Effector CD8-positive, alpha-beta T cell (primary cell): Measurements from ENCODE around the gene HASPIN.
A peak's percentile ranks its signal among the peaks of the same experiment; 100 is the strongest.
"Not testable (repeated sequence)": the region's sequence is repeated elsewhere in the genome, so short reads cannot be mapped to it uniquely, and the experiment has no call there.

Experiments
- DNase-seq: peaks from one replicate; lab custom pipeline; 2025; lab: John Stamatoyannopoulos, UW

The HASPIN gene

GRCh38 chr17:3695723-3696411 is 27.8 kb upstream of the HASPIN start, which contains the start of gene P2RX5:
Gene P2RX5 (minus strand): TSS chr17:3696155. CDS start chr17:3696005, 150 bp downstream.
- no peak for DNase-seq

GRCh38 chr17:3697103-3697476 is 26.6 kb upstream of the HASPIN start:
- no peak for DNase-seq

- DNase-seq: no peak
Measured at GRCh38 chr17:3698139-3698538, 25.6 kb upstream of the HASPIN start.

GRCh38 chr17:3699951-3700350 is 23.8 kb upstream of the HASPIN start:
- no peak for DNase-seq

GRCh38 chr17:3702041-3702539 is 21.6 kb upstream of the HASPIN start:
- DNase-seq: not testable (repeated sequence)

GRCh38 chr17:3704931-3705717 is 18.6 kb upstream of the HASPIN start:
- DNase-seq: no peak

GRCh38 chr17:3705718-3705984 is 18.1 kb upstream of the HASPIN start:
- DNase-seq: not testable (repeated sequence)

GRCh38 chr17:3708366-3708765 is 15.3 kb upstream of the HASPIN start:
- no peak for DNase-seq

GRCh38 chr17:3710951-3711383 is 12.7 kb upstream of the HASPIN start:
- peak; percentile 43 for DNase-seq

- DNase-seq: no peak
Measured at GRCh38 chr17:3712811-3713463, 10.8 kb upstream of the HASPIN start.

- DNase-seq: no peak
Measured at GRCh38 chr17:3715296-3715695, 8.4 kb upstream of the HASPIN start.

- DNase-seq: no peak
Measured at GRCh38 chr17:3718201-3718600, 5.5 kb upstream of the HASPIN start.

GRCh38 chr17:3719265-3719664 is 4.4 kb upstream of the HASPIN start:
- no peak for DNase-seq

GRCh38 chr17:3722716-3723115 is 987 bp upstream of the HASPIN start:
- DNase-seq: no peak

- DNase-seq: no peak
Measured at GRCh38 chr17:3723188-3723555, 531 bp upstream of the HASPIN start.

- DNase-seq: no peak
Measured at GRCh38 chr17:3724378-3725077, 825 bp downstream of the HASPIN start.

- DNase-seq: no peak
Measured at GRCh38 chr17:3727041-3727440, 3.3 kb downstream of the HASPIN start.

- not testable (repeated sequence) for DNase-seq
Measured at GRCh38 chr17:3728099-3728498, 4.4 kb downstream of the HASPIN start.

GRCh38 chr17:3729881-3730280 is 6.2 kb downstream of the HASPIN start:
- DNase-seq: no peak

- DNase-seq: no peak
Measured at GRCh38 chr17:3730881-3731429, 7.3 kb downstream of the HASPIN start.

- DNase-seq: no peak
Measured at GRCh38 chr17:3732210-3732621, 8.5 kb downstream of the HASPIN start.

- not testable (repeated sequence) for DNase-seq
Measured at GRCh38 chr17:3734911-3735276, 11.2 kb downstream of the HASPIN start.
